H1 (cell line): ENCODE measurements around the gene GLT8D1. TPM values are rescaled to one million over a fixed set of nuclear protein-coding genes. Genes with fewer than 3 reads are reported as not detected.

ENCODE experiments used
- CTCF ChIA-PET: fragments of 300-600 bp; sonication (Branson Sonifier 250); formaldehyde crosslinking; loops from one replicate; lab custom pipeline; 2021; ENCODE audit not compliant: partially characterized antibody; lab: Charles Lee
- POLR2A ChIA-PET: fragments of 300-600 bp; sonication (Branson Sonifier 250); formaldehyde crosslinking; loops from one replicate; lab custom pipeline; 2021; ENCODE audit warnings: inconsistent platforms; ENCODE audit not compliant: partially characterized antibody; lab: Charles Lee
- DNase-seq, 2 experiments: peaks; one replicate each; pipeline versions ENCODE4 v3.0.0 to v3.0.0-alpha.2; 2010 to 2022; ENCODE audit warnings: low spot score in 2 of 2, low read depth in 1 of 2, mixed read lengths in 1 of 2
- FAIRE-seq: peaks from 2 replicates; lab custom pipeline; 2011; peaks lifted over from hg19 to GRCh38; lab: Jason Lieb, UNC
- H2AFZ ChIP-seq: 2 replicates; pipeline ENCODE4 v1.8.1; 2012; ENCODE audit warnings: low read length, inconsistent platforms
- H2AK5ac ChIP-seq: 2 replicates; pipeline ENCODE4 v1.6.1; 2013; ENCODE audit warnings: low read depth, low read length
- H2BK120ac ChIP-seq: replicated peaks from 2 replicates; pipeline ENCODE3; 2013; ENCODE audit warnings: low read depth, low read length, inconsistent platforms
- H2BK12ac ChIP-seq: 2 replicates; pipeline ENCODE4 v1.6.1; 2013; ENCODE audit warnings: low read depth, low read length
- H2BK15ac ChIP-seq: 2 replicates; pipeline ENCODE4 v1.6.1; 2013; ENCODE audit warnings: low read length
- H2BK20ac ChIP-seq: 2 replicates; pipeline ENCODE4 v1.6.1; 2013; ENCODE audit warnings: low read length
- H2BK5ac ChIP-seq: 2 replicates; pipeline ENCODE4 v1.6.1; 2013; ENCODE audit warnings: low read depth, low read length
- H3K14ac ChIP-seq: 2 replicates; pipeline ENCODE4 v1.6.1; 2013; ENCODE audit warnings: inconsistent platforms; ENCODE audit not compliant: insufficient read length
- H3K18ac ChIP-seq: 2 replicates; pipeline ENCODE4 v1.6.1; 2013; ENCODE audit warnings: low read length; ENCODE audit errors: extremely low read depth
- H3K23ac ChIP-seq: 2 replicates; pipeline ENCODE4 v1.6.1; 2013; ENCODE audit warnings: inconsistent platforms; ENCODE audit not compliant: insufficient read length
- H3K23me2 ChIP-seq: 2 replicates; pipeline ENCODE4 v1.6.1; 2013; ENCODE audit warnings: low read depth, low read length
- H3K27ac ChIP-seq: 2 replicates; pipeline ENCODE4 v1.6.1; 2011; ENCODE audit warnings: low read depth, low read length, inconsistent platforms
- H3K27me3 ChIP-seq, 4 experiments: replicated peaks in 1 of 4; 1 replicate in 1 of 4; 2 replicates in 3 of 4; pipeline versions ENCODE4 v1.6.1 to v1.8.1; 2011 to 2013; ENCODE audit warnings: low read length in 3 of 4, mild to moderate bottlenecking in 3 of 4, inconsistent platforms in 2 of 4, mixed read lengths in 2 of 4, moderate library complexity in 1 of 4; ENCODE audit not compliant: control insufficient read depth in 3 of 4, insufficient read depth in 3 of 4; ENCODE audit errors: extremely low read depth in 1 of 4
- H3K36me3 ChIP-seq, 4 experiments: 2 replicates each; pipeline versions ENCODE4 v1.6.1 to v1.8.1; 2011 to 2013; ENCODE audit warnings: mild to moderate bottlenecking in 4 of 4, low read length in 3 of 4, moderate library complexity in 2 of 4, control low read depth in 1 of 4, inconsistent platforms in 1 of 4; ENCODE audit not compliant: insufficient read depth in 4 of 4, control insufficient read depth in 2 of 4
- H3K4ac ChIP-seq: replicated peaks from 2 replicates; pipeline ENCODE3; 2013; ENCODE audit warnings: low read length, low read depth, mixed read lengths, inconsistent platforms; ENCODE audit not compliant: insufficient read length
- H3K4me1 ChIP-seq, 4 experiments: replicated peaks in 1 of 4; 1 replicate in 1 of 4; 2 replicates in 3 of 4; pipeline versions ENCODE4 v1.6.1 to v1.8.1; 2011 to 2013; ENCODE audit warnings: low read length in 3 of 4, inconsistent platforms in 2 of 4, mixed read lengths in 1 of 4; ENCODE audit not compliant: insufficient read depth in 4 of 4, control insufficient read depth in 3 of 4
- H3K4me2 ChIP-seq, 2 experiments: 2 replicates each; pipeline versions ENCODE4 v1.6.1 to v1.8.1; 2011 to 2013; ENCODE audit warnings: low read depth in 2 of 2, low read length in 2 of 2, control low read depth in 1 of 2, inconsistent platforms in 1 of 2, mild to moderate bottlenecking in 1 of 2; ENCODE audit not compliant: insufficient read depth in 1 of 2
- H3K4me3 ChIP-seq, 4 experiments: fragments of 200-600, 300-600 bp in 1 of 4; sonication (generic), shearing (Covaris generic), sonication (Bioruptor Twin) in 1 of 4; 2 replicates each; pipeline versions ENCODE4 v1.5.1 to v1.8.1; 2011 to 2016; ENCODE audit warnings: low read length in 4 of 4, low read depth in 3 of 4, control low read depth in 2 of 4, inconsistent platforms in 2 of 4, mild to moderate bottlenecking in 2 of 4, mixed read lengths in 1 of 4, moderate library complexity in 1 of 4; ENCODE audit not compliant: insufficient read depth in 2 of 4; ENCODE audit errors: extremely low read depth in 1 of 4
- H3K56ac ChIP-seq: replicated peaks from 2 replicates; pipeline ENCODE3; 2013; ENCODE audit warnings: low read depth, mild to moderate bottlenecking, mixed read lengths, low read length, inconsistent platforms; ENCODE audit not compliant: insufficient read length
- H3K79me1 ChIP-seq: 2 replicates; pipeline ENCODE4 v1.6.1; 2013; ENCODE audit warnings: low read depth, low read length, control low read depth
- H3K79me2 ChIP-seq, 2 experiments: 2 replicates each; pipeline versions ENCODE4 v1.6.1 to v1.8.1; 2012 to 2013; ENCODE audit warnings: low read length in 2 of 2, mild to moderate bottlenecking in 2 of 2, inconsistent platforms in 1 of 2; ENCODE audit not compliant: insufficient read depth in 2 of 2, control insufficient read depth in 1 of 2
- H3K9ac ChIP-seq, 4 experiments: replicated peaks in 1 of 4; 1 replicate in 1 of 4; 2 replicates in 3 of 4; pipeline versions ENCODE4 v1.6.1 to v1.8.1; 2011 to 2013; ENCODE audit warnings: low read depth in 3 of 4, low read length in 3 of 4, control low read depth in 2 of 4, mild to moderate bottlenecking in 2 of 4, moderate library complexity in 2 of 4, inconsistent platforms in 1 of 4; ENCODE audit errors: extremely low read depth in 1 of 4
- H3K9me3 ChIP-seq, 2 experiments: 2 replicates each; pipeline versions ENCODE4 v1.6.1 to v1.8.1; 2012 to 2013; ENCODE audit warnings: mild to moderate bottlenecking in 2 of 2, moderate library complexity in 2 of 2, control low read depth in 1 of 2, inconsistent platforms in 1 of 2, low read depth in 1 of 2, low read length in 1 of 2, mixed read lengths in 1 of 2; ENCODE audit not compliant: insufficient read depth in 2 of 2
- H4K20me1 ChIP-seq, 2 experiments: replicated peaks in 1 of 2; 2 replicates each; pipeline versions ENCODE3 to v1.8.1; 2011 to 2013; ENCODE audit warnings: inconsistent platforms in 2 of 2, low read length in 2 of 2, mild to moderate bottlenecking in 1 of 2; ENCODE audit not compliant: insufficient read depth in 2 of 2, control insufficient read depth in 1 of 2
- H4K5ac ChIP-seq: 2 replicates; pipeline ENCODE4 v1.6.1; 2013; ENCODE audit warnings: low read length, low read depth, mixed read lengths, inconsistent platforms; ENCODE audit not compliant: insufficient read length
- H4K8ac ChIP-seq: 2 replicates; pipeline ENCODE4 v1.8.0; 2013; ENCODE audit warnings: mild to moderate bottlenecking, moderate library complexity, low read length, inconsistent platforms; ENCODE audit not compliant: insufficient read depth; ENCODE audit errors: extremely low read depth
- H4K91ac ChIP-seq: replicated peaks from 2 replicates; pipeline ENCODE3; 2013; ENCODE audit warnings: low read length, mixed read lengths, inconsistent platforms; ENCODE audit not compliant: insufficient read length
- CHD2 ChIP-seq: IDR thresholded peaks from 2 replicates; pipeline ENCODE4 v1.6.1; 2012; ENCODE audit warnings: low read length, improper control_type of control experiment
- FOSL1 ChIP-seq: IDR thresholded peaks from 2 replicates; pipeline ENCODE4 v1.6.1; 2011; ENCODE audit warnings: mild to moderate bottlenecking, low read depth, low read length, moderate library complexity; ENCODE audit not compliant: insufficient read depth
- KDM5A ChIP-seq: fragments of 200-600 bp; IDR thresholded peaks from 2 replicates; pipeline ENCODE4 v1.7.1; 2012; ENCODE audit warnings: mild to moderate bottlenecking, low read length, inconsistent platforms, mixed read lengths
- POLR2A ChIP-seq, 2 experiments: IDR thresholded peaks; 1 replicate in 1 of 2; 2 replicates in 1 of 2; pipeline ENCODE4 v1.6.1; 2011; ENCODE audit warnings: low read depth in 2 of 2, low read length in 2 of 2, mild to moderate bottlenecking in 2 of 2; ENCODE audit errors: control extremely low read depth in 1 of 2
- POLR2AphosphoS5 ChIP-seq: IDR thresholded peaks from 2 replicates; pipeline ENCODE4 v1.6.1; 2011; ENCODE audit warnings: low read depth, low read length
- RBBP5 ChIP-seq: IDR thresholded peaks from 2 replicates; pipeline ENCODE4 v1.7.1; 2012; ENCODE audit warnings: low read depth, mild to moderate bottlenecking, inconsistent platforms, low read length, moderate library complexity, borderline replicate concordance
- SUZ12 ChIP-seq: fragments of 200-600 bp; sonication (generic); IDR thresholded peaks from 2 replicates; pipeline ENCODE4 v1.6.1; 2012; ENCODE audit warnings: mild to moderate bottlenecking, inconsistent platforms, low read length, moderate library complexity, mixed read lengths
- WGBS, 2 experiments: shearing (Covaris generic) in 1 of 2; methylation state at CpG; one replicate each; pipeline versions ENCODE4 v1.1.6 to v1.1.7; 2013 to 2015; ENCODE audit warnings: low lambda C conversion rate in 2 of 2, mixed read lengths in 2 of 2, inconsistent platforms in 1 of 2, low coverage in 1 of 2, missing lambda C conversion rate in 1 of 2; ENCODE audit not compliant: insufficient replicate concordance in 2 of 2, insufficient coverage in 1 of 2, insufficient read length in 1 of 2; ENCODE audit errors: extremely low coverage in 1 of 2, missing lambda C conversion rate in 1 of 2; 5-methylcytosine and 5-hydroxymethylcytosine counted together
- polyA plus RNA-seq, 7 experiments: library from polyadenylated mRNA; depleted of rRNA in 3 of 7; stranded (reverse) in 5 of 7; unstranded in 2 of 7; fragments of >200 nt in 5 of 7; fragments of 200-250 nt in 2 of 7; gene quantifications; 1 replicate in 5 of 7; 2 replicates in 1 of 7; 4 replicates in 1 of 7; pipeline versions ENCODE4 v1.2.1 to v1.2.3, GENCODE V29; 2011 to 2013; ENCODE audit warnings: missing spikeins in 2 of 7, mixed read lengths in 2 of 7
- total RNA-seq: library from RNA; stranded (reverse); fragmentation: NEBNext Ultra II Directional; extraction: Animal tissue kit (Norgen Biotek cat#: 25700); gene quantifications from 2 replicates; pipeline ENCODE4 v1.2.1, GENCODE V29; 2021
- TF ChIP-seq, protein P1 (sequence below): IDR thresholded peaks from 2 replicates; pipeline ENCODE4 v1.6.1; 2012; ENCODE audit warnings: inconsistent platforms
- TF ChIP-seq, protein P2 (sequence below): IDR thresholded peaks from 2 replicates; pipeline ENCODE4 v1.6.1; 2011; ENCODE audit warnings: low read depth, mild to moderate bottlenecking, low read length; ENCODE audit not compliant: insufficient read depth
- TF ChIP-seq, protein P3 (sequence below): IDR thresholded peaks from 2 replicates; pipeline ENCODE4 v1.6.1; 2012; ENCODE audit warnings: inconsistent platforms

Gene GLT8D1
- total and polyA plus RNA-seq, 2 of the 8 experiments (the other 6 are each of a cell fraction or from before 2014, with no cell fraction given) = 29.0 to 33.6 TPM

DNA sequence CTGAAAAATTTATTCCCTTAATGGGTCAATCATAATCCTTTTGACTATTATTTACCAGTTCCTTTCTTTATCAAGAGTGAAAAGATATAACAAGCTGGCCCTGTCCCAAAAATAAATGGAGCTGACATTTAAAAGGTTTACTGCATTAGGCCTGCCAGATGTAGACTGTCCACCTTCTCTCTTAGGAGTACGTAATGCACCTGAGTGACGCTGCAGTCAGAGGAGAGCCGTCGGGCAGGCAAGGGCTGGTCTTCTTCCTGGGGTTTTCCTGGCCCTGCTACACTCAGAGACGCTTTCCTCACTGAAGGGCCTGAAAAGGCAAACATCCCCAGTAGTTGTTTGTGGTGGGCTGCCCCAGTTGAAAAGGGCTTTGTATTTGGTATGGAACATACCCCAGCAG lies 37.6 kb upstream of the GLT8D1 start:
- Histone ChIP-seq H4K8ac (no peak overlapping the region), H2BK120ac (no peak overlapping the region), H2AFZ (no peak overlapping the region), H3K79me1 (no peaks in the 10 kb centered on the region), H3K23ac (no peak overlapping the region), H3K79me2 (no peaks in the 10 kb centered on the region), H3K27me3 (no peaks in the 10 kb centered on the region), H3K9ac (no peak overlapping the region), H3K27ac (no peak overlapping the region), H2AK5ac (no peak overlapping the region), H3K4me1 (no peaks in the 10 kb centered on the region), H3K18ac (no peak overlapping the region), H2BK20ac (no peak overlapping the region), H3K14ac (no peak overlapping the region), H4K5ac (no peak overlapping the region), H3K4ac (no peak overlapping the region), H3K9me3 (no peaks in the 10 kb centered on the region), H4K20me1 (peaks cover 0 to 4% of the 10 kb centered on the region in 2 experiments), H2BK5ac (no peak overlapping the region), H4K91ac (no peak overlapping the region), H3K4me2 (no peak overlapping the region), H3K23me2 (no peaks in the 10 kb centered on the region), H3K36me3 (peaks cover 10 to 63% (median 47%) of the 10 kb centered on the region in 4 experiments; a peak in 7 of 8 replicates), H2BK12ac (no peak overlapping the region), H2BK15ac (no peak overlapping the region), H3K56ac (no peak overlapping the region), H3K4me3 (no peak overlapping the region)
- ChIA-PET POLR2A (no interaction called here), CTCF (interaction anchor here (0.8 to 1.3 kb wide), 6 partner anchors 23 to 141 kb away, joined by 3 to 4 read pairs (median 3); partner anchors contain the start of gene ITIH3)
- no peak for FAIRE-seq
- 95% methylated on average over 5 of the region's 5 CpGs; no CpG with 5 or more reads in 1 of the 2 experiments for WGBS, 2 experiments
- DNase-seq = no peak
- no peak for TF ChIP-seq KDM5A
- no peak for TF ChIP-seq RBBP5
- TF ChIP-seq, protein P1, sequence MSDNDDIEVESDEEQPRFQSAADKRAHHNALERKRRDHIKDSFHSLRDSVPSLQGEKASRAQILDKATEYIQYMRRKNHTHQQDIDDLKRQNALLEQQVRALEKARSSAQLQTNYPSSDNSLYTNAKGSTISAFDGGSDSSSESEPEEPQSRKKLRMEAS = no peak
- no peak for TF ChIP-seq FOSL1
- no peak for TF ChIP-seq POLR2AphosphoS5
- no peak for TF ChIP-seq SUZ12
- TF ChIP-seq, protein P2, sequence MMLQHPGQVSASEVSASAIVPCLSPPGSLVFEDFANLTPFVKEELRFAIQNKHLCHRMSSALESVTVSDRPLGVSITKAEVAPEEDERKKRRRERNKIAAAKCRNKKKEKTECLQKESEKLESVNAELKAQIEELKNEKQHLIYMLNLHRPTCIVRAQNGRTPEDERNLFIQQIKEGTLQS = no peak
- TF ChIP-seq, protein P3, sequence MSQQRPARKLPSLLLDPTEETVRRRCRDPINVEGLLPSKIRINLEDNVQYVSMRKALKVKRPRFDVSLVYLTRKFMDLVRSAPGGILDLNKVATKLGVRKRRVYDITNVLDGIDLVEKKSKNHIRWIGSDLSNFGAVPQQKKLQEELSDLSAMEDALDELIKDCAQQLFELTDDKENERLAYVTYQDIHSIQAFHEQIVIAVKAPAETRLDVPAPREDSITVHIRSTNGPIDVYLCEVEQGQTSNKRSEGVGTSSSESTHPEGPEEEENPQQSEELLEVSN = no peak
- TF ChIP-seq POLR2A (IDR thresholded peaks at IDR 0.05; ENCODE audit: control extremely low read depth in 1 of 2, low read depth in 2 of 2, low read length in 2 of 2) = no peak
- no peak for TF ChIP-seq CHD2
